B cell (primary cell): ENCODE measurements around the gene EPDR1. TPM values are rescaled to one million over a fixed set of nuclear protein-coding genes. Genes with fewer than 3 reads are reported as not detected.

ENCODE experiments used
- ATAC-seq: fragments of 200-7000 bp; cut with Tn5 transposase; one replicate; pipeline ENCODE4 v1.10.0; 2021; ENCODE audit warnings: low read depth, mild to moderate bottlenecking, moderate number of reproducible peaks, moderate library complexity
- CTCF ChIA-PET: fragments of 350-600 bp; sonication (Branson Sonifier 250); formaldehyde crosslinking; loops from one replicate; lab custom pipeline; 2021; ENCODE audit warnings: antibody characterized with exemption, inconsistent platforms; lab: Charles Lee
- POLR2A ChIA-PET: fragments of 350-600 bp; sonication (Branson Sonifier 250); formaldehyde crosslinking; loops from one replicate; lab custom pipeline; 2021; ENCODE audit warnings: antibody characterized with exemption; lab: Charles Lee
- DNase-seq: peaks from one replicate; pipeline ENCODE4 v3.0.0; 2013
- H2AFZ ChIP-seq: 2 replicates; pipeline ENCODE4 v1.6.1; 2012; ENCODE audit warnings: mild to moderate bottlenecking, low read depth, low read length; ENCODE audit not compliant: insufficient read depth, poor library complexity, severe bottlenecking
- H3K27ac ChIP-seq, 2 donors: 1 replicate in 1 of 2; 2 replicates in 1 of 2; pipeline ENCODE4 v1.5.1; 2012 to 2013; ENCODE audit warnings: low read length in 2 of 2, mild to moderate bottlenecking in 2 of 2, moderate library complexity in 1 of 2
- H3K27me3 ChIP-seq, 4 experiments: fragments of 200-600 bp in 1 of 4; sonication (generic) in 1 of 4; replicated peaks in 1 of 4; 1 replicate in 2 of 4; 2 replicates in 2 of 4; pipeline versions ENCODE4 v1.6.1 to v1.7.0; 2013 to 2016; ENCODE audit warnings: low read length in 3 of 4, mild to moderate bottlenecking in 2 of 4, mixed read lengths in 1 of 4, moderate library complexity in 1 of 4; ENCODE audit not compliant: insufficient read depth in 4 of 4, control insufficient read depth in 3 of 4; ENCODE audit errors: control extremely low read depth in 1 of 4
- H3K36me3 ChIP-seq, 2 experiments: replicated peaks in 1 of 2; 1 replicate in 1 of 2; 2 replicates in 1 of 2; pipeline versions ENCODE4 v1.6.1 to v1.7.1; 2013; ENCODE audit warnings: low read length in 1 of 2; ENCODE audit not compliant: insufficient read depth in 2 of 2, control insufficient read depth in 1 of 2; ENCODE audit errors: control extremely low read depth in 1 of 2, extremely low read depth in 1 of 2
- H3K4me1 ChIP-seq, 2 donors: fragments of 200-600 bp in 1 of 2; sonication (generic) in 1 of 2; 1 replicate in 1 of 2; 2 replicates in 1 of 2; pipeline versions ENCODE4 v1.5.1 to v1.6.1; 2013 to 2017; ENCODE audit warnings: low read length in 2 of 2; ENCODE audit not compliant: control insufficient read depth in 2 of 2, insufficient read depth in 2 of 2
- H3K4me2 ChIP-seq: replicated peaks from 2 replicates; pipeline ENCODE3; 2012; ENCODE audit warnings: mild to moderate bottlenecking, low read depth, low read length; ENCODE audit not compliant: poor library complexity, severe bottlenecking
- H3K4me3 ChIP-seq, 5 experiments: fragments of 200-600 bp in 1 of 5; sonication (generic) in 1 of 5; 1 replicate in 3 of 5; 2 replicates in 2 of 5; pipeline versions ENCODE4 v1.5.1 to v1.7.0; 2011 to 2016; ENCODE audit warnings: low read length in 4 of 5, mild to moderate bottlenecking in 4 of 5, low read depth in 2 of 5, control low read depth in 1 of 5, moderate library complexity in 1 of 5; ENCODE audit not compliant: insufficient read depth in 1 of 5; ENCODE audit errors: control extremely low read depth in 1 of 5, extremely low read depth in 1 of 5
- H3K79me2 ChIP-seq: fragments of 200-600 bp; sonication (generic); one replicate; pipeline ENCODE4 v1.6.0; 2016; ENCODE audit warnings: low read length; ENCODE audit not compliant: control insufficient read depth, insufficient read depth
- H3K9ac ChIP-seq: fragments of 200-600 bp; sonication (generic); 2 replicates; pipeline ENCODE4 v1.6.1; 2017; ENCODE audit warnings: mild to moderate bottlenecking, low read length, moderate library complexity
- H3K9me3 ChIP-seq, 3 donors: one replicate each; pipeline versions ENCODE4 v1.6.1 to v1.7.1; 2013; ENCODE audit warnings: low read length in 2 of 3; ENCODE audit not compliant: control insufficient read depth in 2 of 3, insufficient read depth in 1 of 3; ENCODE audit errors: control extremely low read depth in 1 of 3
- H4K20me1 ChIP-seq: 2 replicates; pipeline ENCODE4 v1.6.0; 2012; ENCODE audit warnings: mild to moderate bottlenecking, low read length; ENCODE audit not compliant: insufficient read depth, control insufficient read depth, poor library complexity, severe bottlenecking
- H3K27ac Mint-ChIP-seq: one replicate; pipeline ENCODE4 v1.8.0; 2021; ENCODE audit warnings: mixed read lengths
- H3K27me3 Mint-ChIP-seq: one replicate; pipeline ENCODE4 v1.8.0; 2021; ENCODE audit warnings: mixed read lengths
- H3K4me1 Mint-ChIP-seq: one replicate; pipeline ENCODE4 v1.8.0; 2021; ENCODE audit warnings: mixed read lengths
- H3K4me3 Mint-ChIP-seq: one replicate; pipeline ENCODE4 v1.8.0; 2021; ENCODE audit warnings: mixed read lengths
- H3K9me3 Mint-ChIP-seq: one replicate; pipeline ENCODE4 v1.8.0; 2022; ENCODE audit warnings: mixed read lengths; ENCODE audit not compliant: insufficient read depth
- EZH2 ChIP-seq: IDR thresholded peaks from 2 replicates; pipeline ENCODE4 v1.6.1; 2012; ENCODE audit warnings: borderline replicate concordance, low read depth, mild to moderate bottlenecking, moderate library complexity, low read length; ENCODE audit not compliant: insufficient read depth, poor library complexity, severe bottlenecking
- WGBS: methylation state at CpG from one replicate; pipeline ENCODE4 v1.1.5; 2013; ENCODE audit warnings: missing lambda C conversion rate; ENCODE audit not compliant: insufficient coverage; 5-methylcytosine and 5-hydroxymethylcytosine counted together
- intact Hi-C: fragments of 100-400 bp; cut with micrococcal nuclease; formaldehyde crosslinking; loops from one replicate; pipeline ENCODE4 v1.10.0; 2022
- polyA plus RNA-seq: library from polyadenylated mRNA; depleted of rRNA; stranded (reverse); fragments of >200 nt; gene quantifications from 2 replicates; pipeline ENCODE4 v1.2.3, GENCODE V29; 2012
- total RNA-seq, 2 donors: library from RNA; stranded (reverse); fragments of 120-200 nt in 1 of 2; gene quantifications; 1 replicate in 1 of 2; 2 replicates in 1 of 2; pipeline versions ENCODE4 v1.2.3 to v1.2.4, GENCODE V29; 2013 to 2022
- TF ChIP-seq, protein P1 (sequence below): fragments of 200-600 bp; IDR thresholded peaks from one replicate; pipeline ENCODE4 v1.8.0; 2022; ENCODE audit warnings: antibody characterized with exemption, mild to moderate bottlenecking

The EPDR1 gene
- total and polyA plus RNA-seq, 2 donors (not counting 1 experiment from before 2014, with no cell fraction given): not detected

DNA sequence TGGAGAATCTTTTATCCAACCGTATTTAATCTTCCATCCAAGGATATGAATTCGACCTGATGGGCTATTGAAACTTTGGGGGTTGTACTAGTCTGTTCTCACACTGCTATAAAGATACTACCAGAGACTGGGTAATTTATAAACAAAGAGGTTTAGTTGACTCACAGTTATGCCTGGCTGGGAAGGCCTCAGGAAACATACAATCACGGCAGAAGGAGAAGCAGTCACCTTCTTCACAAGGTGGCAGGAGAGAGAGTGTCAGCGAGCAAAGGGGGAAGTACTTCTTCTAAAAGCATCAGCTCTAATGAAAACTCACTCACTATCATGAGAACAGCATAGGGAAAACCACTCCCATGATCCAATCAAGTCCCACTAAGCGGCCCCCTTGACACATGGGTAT lies 43.8 kb downstream of the EPDR1 start:
- Histone ChIP-seq H4K20me1 (no peaks in the 10 kb centered on the region), H3K4me1 (no peaks in the 10 kb centered on the region), H3K9ac (no peak overlapping the region), H3K27me3 (no peaks in the 10 kb centered on the region), H3K36me3 (no peaks in the 10 kb centered on the region), H3K27ac (no peak overlapping the region), H2AFZ (no peak overlapping the region), H3K4me3 (no peak overlapping the region), H3K4me2 (no peak overlapping the region), H3K9me3 (peaks cover 0 to 4% (median 0%) of the 10 kb centered on the region in 3 donors), H3K79me2 (no peaks in the 10 kb centered on the region)
- Mint-ChIP-seq H3K4me1 (no peaks in the 10 kb centered on the region), H3K27me3 (peaks cover 8% of the 10 kb centered on the region), H3K4me3 (no peak overlapping the region), H3K9me3 (no peaks in the 10 kb centered on the region), H3K27ac (no peak overlapping the region)
- no peak for TF ChIP-seq EZH2
- CTCF ChIA-PET: no interaction called here
- DNase-seq (no peak), ATAC-seq (no peak)
- no CpG with 5 or more reads among the region's 5 CpGs for WGBS
- intact Hi-C loops: no loop called here
- POLR2A ChIA-PET: no interaction called here

DNA sequence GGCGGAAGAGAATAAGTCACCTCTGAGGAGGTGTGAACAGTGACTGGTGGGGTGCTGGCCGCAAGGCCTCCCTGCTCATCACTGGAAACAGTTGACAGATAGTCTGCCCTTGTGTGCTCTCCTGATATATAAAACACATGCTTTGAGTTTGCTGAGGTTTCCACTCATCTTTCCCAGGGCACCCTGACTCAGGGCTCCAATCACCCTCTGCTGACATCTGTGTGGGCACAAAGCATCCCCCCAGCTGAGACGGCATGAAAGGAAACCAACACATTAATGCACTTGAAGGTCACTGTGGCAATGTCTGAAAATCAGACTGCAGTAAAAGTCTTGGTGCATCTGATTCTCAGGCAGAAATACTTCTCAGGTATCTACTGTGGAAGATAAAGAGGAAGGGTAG lies 49.8 kb downstream of the EPDR1 start:
- no peaks in the 10 kb centered on the region for H3K9me3 Mint-ChIP-seq
- Histone ChIP-seq H3K27me3 (peaks cover 0 to 3% (median 0%) of the 10 kb centered on the region in 4 experiments), H2AFZ (no peak overlapping the region), H3K4me2 (no peak overlapping the region), H3K36me3 (no peaks in the 10 kb centered on the region), H3K9me3 (peaks cover 0 to 4% (median 0%) of the 10 kb centered on the region in 3 donors), H3K27ac (no peak overlapping the region), H3K9ac (no peak overlapping the region), H3K4me3 (no peak overlapping the region), H3K79me2 (no peaks in the 10 kb centered on the region), H4K20me1 (no peaks in the 10 kb centered on the region), H3K4me1 (no peaks in the 10 kb centered on the region)
- ATAC-seq (no peak), DNase-seq (no peak)
- intact Hi-C loops: no loop called here
- ChIA-PET POLR2A (no interaction called here), CTCF (no interaction called here)
- H3K27me3 Mint-ChIP-seq: peaks cover 4% of the 10 kb centered on the region
- H3K4me3 Mint-ChIP-seq: no peak overlapping the region
- no CpG with 5 or more reads among the region's 3 CpGs for WGBS
- H3K27ac Mint-ChIP-seq: no peak overlapping the region
- no peaks in the 10 kb centered on the region for H3K4me1 Mint-ChIP-seq
- TF ChIP-seq, protein P1, sequence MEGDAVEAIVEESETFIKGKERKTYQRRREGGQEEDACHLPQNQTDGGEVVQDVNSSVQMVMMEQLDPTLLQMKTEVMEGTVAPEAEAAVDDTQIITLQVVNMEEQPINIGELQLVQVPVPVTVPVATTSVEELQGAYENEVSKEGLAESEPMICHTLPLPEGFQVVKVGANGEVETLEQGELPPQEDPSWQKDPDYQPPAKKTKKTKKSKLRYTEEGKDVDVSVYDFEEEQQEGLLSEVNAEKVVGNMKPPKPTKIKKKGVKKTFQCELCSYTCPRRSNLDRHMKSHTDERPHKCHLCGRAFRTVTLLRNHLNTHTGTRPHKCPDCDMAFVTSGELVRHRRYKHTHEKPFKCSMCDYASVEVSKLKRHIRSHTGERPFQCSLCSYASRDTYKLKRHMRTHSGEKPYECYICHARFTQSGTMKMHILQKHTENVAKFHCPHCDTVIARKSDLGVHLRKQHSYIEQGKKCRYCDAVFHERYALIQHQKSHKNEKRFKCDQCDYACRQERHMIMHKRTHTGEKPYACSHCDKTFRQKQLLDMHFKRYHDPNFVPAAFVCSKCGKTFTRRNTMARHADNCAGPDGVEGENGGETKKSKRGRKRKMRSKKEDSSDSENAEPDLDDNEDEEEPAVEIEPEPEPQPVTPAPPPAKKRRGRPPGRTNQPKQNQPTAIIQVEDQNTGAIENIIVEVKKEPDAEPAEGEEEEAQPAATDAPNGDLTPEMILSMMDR: no peak
- TF ChIP-seq EZH2: no peak
